Measurements from ENCODE around the gene GIPC1. TPM values are rescaled to one million over a fixed set of nuclear protein-coding genes. Genes with fewer than 3 reads are reported as not detected.
"Not testable (repeated sequence)": the region's sequence is repeated elsewhere in the genome, so short reads cannot be mapped to it uniquely, and the experiment has no call there.

GIPC1 gene
- total RNA-seq, 2 donors from 2014 or later, result 23.4 to 44.9 TPM

DNA sequence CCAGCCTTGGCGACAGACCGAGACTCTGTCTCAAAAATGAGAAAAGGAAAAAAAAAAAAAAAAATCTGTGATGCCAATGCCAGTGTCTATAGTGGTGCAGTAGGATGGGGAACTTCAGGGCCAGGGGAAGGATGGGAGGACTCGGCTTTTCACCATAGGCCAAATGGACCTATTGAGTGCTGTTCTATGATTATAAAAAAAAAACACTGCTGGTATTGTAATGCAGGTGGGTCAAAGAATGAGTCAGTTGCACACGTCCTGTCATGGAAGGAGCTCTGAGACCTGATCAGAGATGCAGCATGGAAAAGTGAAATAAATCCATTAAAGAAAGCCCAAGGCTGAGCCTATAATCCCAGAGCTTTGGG is 15.3 kb upstream of the GIPC1 start:
- no peaks in the 10 kb centered on the region for H3K27me3 Mint-ChIP-seq
- peak overlapping the region; percentile 44 for H3K4me3 Mint-ChIP-seq
- H3K9me3 Mint-ChIP-seq, result no peaks in the 10 kb centered on the region
- peaks cover 32% of the 10 kb centered on the region for H3K36me3 Mint-ChIP-seq (ENCODE audit: low read depth)
- H3K4me1 Mint-ChIP-seq, result peaks cover 30% of the 10 kb centered on the region
- ATAC-seq (replicated peaks), result no peak
- H3K27ac Mint-ChIP-seq, result peak overlapping the region; percentile 66

DNA sequence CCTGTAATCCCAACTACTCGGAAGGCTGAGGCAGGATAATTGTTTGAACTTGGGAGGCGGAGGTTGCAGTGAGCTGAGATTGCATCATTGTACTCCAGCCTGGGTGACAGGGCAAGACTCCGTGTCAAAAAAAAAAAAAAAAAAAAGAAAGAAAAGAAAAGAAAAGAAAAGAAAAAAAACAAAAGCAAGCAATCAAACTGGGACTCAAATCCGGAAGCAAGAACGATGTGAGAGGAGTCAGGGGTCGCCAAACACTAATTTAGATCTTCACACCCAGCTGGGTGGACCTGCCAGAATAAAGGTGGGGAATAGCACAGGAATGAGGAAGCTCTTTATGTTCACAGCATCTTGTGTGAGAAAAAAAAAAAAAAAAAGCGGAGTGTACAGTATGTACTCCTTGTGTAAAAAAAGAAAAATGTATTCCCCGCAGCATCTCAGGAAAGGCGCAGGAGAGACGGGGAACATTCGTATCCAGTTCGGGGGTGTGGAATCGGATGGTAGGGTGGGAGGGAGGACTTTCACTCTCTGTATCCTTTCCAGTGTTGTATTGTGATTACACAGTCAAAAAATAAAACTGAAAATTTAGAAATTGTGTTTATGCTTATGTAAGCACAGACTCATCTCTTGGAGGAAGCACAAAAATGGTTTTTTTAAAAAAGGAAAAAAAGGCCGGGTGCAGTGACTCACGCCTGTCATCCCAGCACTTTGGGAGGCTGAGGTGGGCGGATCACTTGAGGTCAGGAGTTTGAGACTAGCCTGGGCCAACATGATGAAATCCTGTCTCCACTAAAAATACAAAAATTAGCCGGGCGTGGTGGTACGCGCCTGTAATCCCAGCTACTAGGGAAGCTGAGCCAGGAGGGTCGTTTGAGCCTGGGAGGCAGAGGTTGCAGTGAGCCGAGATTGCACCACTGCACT is 14.6 kb upstream of the GIPC1 start:
- ATAC-seq (replicated peaks), result peak; percentile 54
- peaks cover 26% of the 10 kb centered on the region for H3K36me3 Mint-ChIP-seq (ENCODE audit: low read depth)

DNA sequence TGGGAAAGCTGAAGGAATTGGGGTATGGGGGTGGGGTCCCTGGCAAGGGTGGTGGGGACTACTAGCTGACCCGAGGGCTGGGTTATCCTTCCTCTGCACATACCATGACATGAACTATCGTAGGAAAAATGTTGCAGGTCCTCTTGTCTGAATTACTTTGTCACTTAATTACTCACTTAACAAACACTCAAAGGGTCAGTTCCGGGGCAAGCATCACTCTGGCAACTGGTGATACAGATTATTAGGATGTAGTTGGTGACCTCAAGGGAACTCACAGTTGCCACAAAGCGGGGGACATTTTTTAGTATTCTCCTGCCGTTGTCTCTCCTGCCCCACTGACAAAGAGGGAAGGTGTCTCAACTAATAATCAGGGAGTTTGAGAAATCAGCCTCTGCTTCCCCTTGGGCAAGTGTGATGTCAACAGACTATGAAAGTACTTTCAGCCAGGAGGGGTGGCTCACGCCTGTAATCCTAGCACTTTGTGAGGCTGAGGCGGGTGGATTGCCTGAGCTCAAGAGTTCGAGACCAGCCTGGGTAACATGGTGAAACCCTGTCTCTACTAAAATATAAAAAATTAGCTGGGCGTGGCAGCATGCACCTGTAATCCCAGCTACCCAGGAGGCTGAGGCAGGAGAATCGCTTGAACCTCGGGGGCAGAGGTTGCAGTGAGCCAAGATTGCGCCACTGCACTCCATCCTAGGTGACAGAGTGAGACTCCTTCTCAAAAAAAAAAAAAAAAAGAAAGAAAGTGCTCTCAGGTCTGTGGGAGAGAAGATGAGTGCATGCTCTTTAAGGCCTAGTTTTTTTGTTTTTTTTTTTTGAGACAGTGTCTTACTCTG is 12.0 kb upstream of the GIPC1 start:
- no peak for ATAC-seq (replicated peaks)
- peaks cover 25% of the 10 kb centered on the region for H3K4me1 Mint-ChIP-seq
- H3K27ac Mint-ChIP-seq, result peak overlapping the region; percentile 66
- peak overlapping the region; percentile 46 for H3K4me3 Mint-ChIP-seq
- no peaks in the 10 kb centered on the region for H3K27me3 Mint-ChIP-seq
- H3K36me3 Mint-ChIP-seq (ENCODE audit: low read depth), result no peaks in the 10 kb centered on the region
- no peaks in the 10 kb centered on the region for H3K9me3 Mint-ChIP-seq

More for the DNA sequence above, 14.6 kb upstream of the GIPC1 start:
- Mint-ChIP-seq H3K4me1 (peaks cover 28% of the 10 kb centered on the region), H3K27ac (peak overlapping the region; percentile 66), H3K27me3 (no peaks in the 10 kb centered on the region), H3K9me3 (no peaks in the 10 kb centered on the region), H3K4me3 (peak overlapping the region; percentile 44)

- Mint-ChIP-seq H3K27me3 (no peaks in the 10 kb centered on the region), H3K4me1 (peaks cover 18% of the 10 kb centered on the region), H3K27ac (peak overlapping the region; percentile 70), H3K4me3 (peak overlapping the region; percentile 46), H3K36me3 (ENCODE audit: low read depth) (no peaks in the 10 kb centered on the region), H3K9me3 (no peaks in the 10 kb centered on the region)
- ATAC-seq (replicated peaks), result peak; percentile 83
Observed at GRCh38 chr19:14505488-14506239, 9.7 kb upstream of the GIPC1 start.

DNA sequence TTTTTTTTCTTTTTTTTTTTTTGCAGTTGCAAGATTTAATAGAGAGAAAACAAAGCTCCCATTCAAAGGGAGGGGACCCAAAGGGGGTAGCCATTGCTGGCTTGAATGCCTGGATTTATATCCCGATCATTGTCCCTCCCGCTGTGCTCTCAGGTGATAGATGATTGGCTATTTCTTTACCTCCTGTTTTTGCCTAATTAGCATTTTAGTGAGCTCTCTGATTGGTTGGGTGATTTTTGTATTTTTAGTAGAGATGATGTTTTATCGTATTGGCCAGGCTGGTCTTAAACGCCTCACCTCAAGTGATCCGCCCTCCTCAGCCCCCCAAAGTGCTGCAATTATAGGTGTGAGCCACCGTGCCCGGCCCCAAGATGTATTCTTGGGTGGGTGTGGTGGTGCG is 8.6 kb upstream of the GIPC1 start:
- not testable (repeated sequence) for ATAC-seq (replicated peaks); H3K27me3 Mint-ChIP-seq; H3K9me3 Mint-ChIP-seq; H3K4me3 Mint-ChIP-seq; H3K27ac Mint-ChIP-seq; H3K36me3 Mint-ChIP-seq (ENCODE audit: low read depth)
- peaks cover 18% of the 10 kb centered on the region for H3K4me1 Mint-ChIP-seq

DNA sequence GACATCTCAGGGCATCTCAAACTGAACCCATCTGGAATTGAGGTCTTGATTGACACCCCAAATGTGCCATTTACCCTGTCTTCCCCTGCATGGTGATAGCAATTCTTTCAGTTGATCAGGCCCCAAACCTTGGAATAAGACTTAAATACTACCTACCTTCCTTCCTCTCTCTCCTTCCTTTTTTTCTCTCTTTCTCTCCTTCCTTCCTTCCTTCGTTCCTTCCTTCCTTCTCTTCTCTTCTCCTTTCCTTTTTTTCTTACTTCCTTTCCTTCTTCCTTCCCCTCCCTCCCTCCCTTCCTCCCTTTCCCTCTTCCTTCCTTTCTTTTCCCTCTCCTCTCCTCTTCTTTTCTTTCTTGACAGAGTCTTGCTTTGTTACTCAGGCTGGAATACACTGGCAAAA is 7.4 kb upstream of the GIPC1 start:
- no peak for ATAC-seq (replicated peaks)
- Mint-ChIP-seq H3K9me3 (no peaks in the 10 kb centered on the region), H3K4me1 (peaks cover 18% of the 10 kb centered on the region), H3K4me3 (no peak overlapping the region), H3K36me3 (ENCODE audit: low read depth) (no peaks in the 10 kb centered on the region), H3K27me3 (no peaks in the 10 kb centered on the region), H3K27ac (peak overlapping the region; percentile 23)

DNA sequence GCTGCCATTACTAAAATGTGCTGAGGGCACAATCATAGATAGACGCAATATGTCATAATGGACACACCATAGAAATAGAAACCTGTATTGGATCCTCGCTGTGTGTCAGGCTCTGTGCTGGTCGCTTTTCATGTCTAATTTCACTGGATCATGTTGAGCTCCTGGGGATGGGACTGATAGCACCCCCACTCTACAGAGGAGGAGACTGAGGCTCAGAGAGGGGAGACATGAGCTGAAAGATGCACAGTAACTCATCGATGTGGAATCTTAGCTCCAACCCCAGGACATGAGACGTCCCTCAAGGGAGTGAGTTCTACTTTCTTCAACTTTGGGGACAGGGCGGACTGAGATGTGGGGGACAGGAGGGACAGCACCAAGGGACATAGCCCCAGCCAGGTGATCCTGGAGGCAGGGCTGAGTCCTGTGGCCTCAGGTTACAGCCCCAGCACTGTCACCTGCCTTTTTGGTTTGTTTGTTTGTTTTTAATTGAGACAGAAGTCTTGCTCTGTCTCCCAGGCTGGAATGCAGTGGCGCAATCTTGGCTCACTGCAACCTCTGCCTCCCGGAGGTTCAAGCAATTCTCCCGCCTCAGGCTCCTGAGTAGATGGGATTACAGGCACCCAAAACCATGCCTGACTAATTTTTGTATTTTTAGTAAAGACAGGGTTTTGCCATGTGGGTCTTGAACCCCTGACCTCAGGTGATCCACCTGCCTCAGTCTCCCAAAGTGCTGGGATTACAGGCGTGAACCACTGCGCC is 6.6 kb upstream of the GIPC1 start:
- Mint-ChIP-seq H3K9me3 (no peaks in the 10 kb centered on the region), H3K4me3 (no peak overlapping the region), H3K27me3 (no peaks in the 10 kb centered on the region), H3K4me1 (peaks cover 14% of the 10 kb centered on the region), H3K27ac (no peak overlapping the region), H3K36me3 (ENCODE audit: low read depth) (no peaks in the 10 kb centered on the region)
- ATAC-seq (replicated peaks), result no peak

DNA sequence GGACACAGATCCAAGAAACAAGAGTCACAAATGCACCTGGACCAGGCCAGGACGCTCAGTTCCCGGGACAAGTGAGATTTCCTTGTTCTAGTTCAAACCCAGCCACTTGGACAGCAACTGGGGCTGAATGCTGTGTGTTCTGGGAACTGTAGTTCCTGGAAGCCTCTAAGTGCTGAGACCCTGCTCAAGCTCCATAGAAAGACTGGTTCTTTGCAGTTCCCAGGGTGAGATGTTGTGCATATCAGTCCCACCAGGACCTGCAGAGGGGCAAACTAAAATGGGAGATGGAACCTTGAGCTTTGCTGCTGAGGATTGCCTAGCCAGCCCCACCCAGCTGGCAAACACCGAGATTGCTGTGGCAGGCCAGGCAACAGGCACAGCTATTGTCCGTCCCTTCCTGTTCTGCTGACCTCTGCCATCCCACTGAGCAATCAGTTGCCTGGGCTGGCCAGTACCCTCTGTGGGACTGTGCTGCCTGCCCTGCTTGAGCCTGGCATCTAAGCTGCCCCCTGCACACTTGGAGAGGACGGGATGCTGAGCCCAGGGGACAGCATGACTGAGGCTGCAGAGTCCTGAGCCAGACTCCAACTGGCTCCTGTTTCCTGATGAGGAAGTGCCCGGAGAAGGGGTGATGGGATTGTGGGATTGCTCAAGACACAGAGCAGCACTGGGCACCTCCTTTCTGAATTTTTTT is 1.4 kb upstream of the GIPC1 start:
- Mint-ChIP-seq H3K27me3 (no peaks in the 10 kb centered on the region), H3K9me3 (no peaks in the 10 kb centered on the region), H3K27ac (no peak overlapping the region), H3K4me3 (peak overlapping the region; percentile 81), H3K36me3 (ENCODE audit: low read depth) (peaks cover 7% of the 10 kb centered on the region), H3K4me1 (peaks cover 13% of the 10 kb centered on the region)
- no peak for ATAC-seq (replicated peaks)

DNA sequence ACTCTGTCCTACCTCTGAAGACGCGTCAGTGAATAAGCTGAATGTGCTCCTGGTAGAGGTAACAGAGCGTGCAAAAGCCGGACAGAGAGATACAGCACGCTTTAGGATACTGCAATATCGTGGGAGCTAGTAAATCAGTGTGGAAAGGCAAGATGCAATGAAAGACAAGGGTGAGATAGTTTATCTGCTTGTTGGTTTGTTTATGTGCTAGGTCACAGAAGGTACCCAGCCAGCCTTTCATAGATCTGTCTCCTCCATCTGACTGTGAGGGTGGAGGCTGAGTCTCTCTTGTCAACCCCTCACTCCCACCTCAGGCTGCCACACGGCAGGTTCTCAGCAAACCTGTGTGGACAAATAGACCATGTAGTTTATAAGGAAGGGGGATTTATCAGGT is 904 bp upstream of the GIPC1 start:
- Mint-ChIP-seq H3K27me3 (no peaks in the 10 kb centered on the region), H3K9me3 (no peaks in the 10 kb centered on the region)

GRCh38 chr19:14495672-14496028 is 277 bp downstream of the GIPC1 start:
- Mint-ChIP-seq H3K27me3 (no peaks in the 10 kb centered on the region), H3K4me1 (peaks cover 13% of the 10 kb centered on the region), H3K27ac (peak overlapping the region; percentile 80), H3K9me3 (no peaks in the 10 kb centered on the region), H3K4me3 (peak overlapping the region; percentile 81), H3K36me3 (ENCODE audit: low read depth) (peaks cover 18% of the 10 kb centered on the region)
- no peak for ATAC-seq (replicated peaks)

More for the DNA sequence above, 904 bp upstream of the GIPC1 start:
- Mint-ChIP-seq H3K27ac (peak overlapping the region; percentile 12), H3K4me3 (peak overlapping the region; percentile 81), H3K4me1 (peaks cover 13% of the 10 kb centered on the region), H3K36me3 (ENCODE audit: low read depth) (peaks cover 10% of the 10 kb centered on the region)
- no peak for ATAC-seq (replicated peaks)

DNA sequence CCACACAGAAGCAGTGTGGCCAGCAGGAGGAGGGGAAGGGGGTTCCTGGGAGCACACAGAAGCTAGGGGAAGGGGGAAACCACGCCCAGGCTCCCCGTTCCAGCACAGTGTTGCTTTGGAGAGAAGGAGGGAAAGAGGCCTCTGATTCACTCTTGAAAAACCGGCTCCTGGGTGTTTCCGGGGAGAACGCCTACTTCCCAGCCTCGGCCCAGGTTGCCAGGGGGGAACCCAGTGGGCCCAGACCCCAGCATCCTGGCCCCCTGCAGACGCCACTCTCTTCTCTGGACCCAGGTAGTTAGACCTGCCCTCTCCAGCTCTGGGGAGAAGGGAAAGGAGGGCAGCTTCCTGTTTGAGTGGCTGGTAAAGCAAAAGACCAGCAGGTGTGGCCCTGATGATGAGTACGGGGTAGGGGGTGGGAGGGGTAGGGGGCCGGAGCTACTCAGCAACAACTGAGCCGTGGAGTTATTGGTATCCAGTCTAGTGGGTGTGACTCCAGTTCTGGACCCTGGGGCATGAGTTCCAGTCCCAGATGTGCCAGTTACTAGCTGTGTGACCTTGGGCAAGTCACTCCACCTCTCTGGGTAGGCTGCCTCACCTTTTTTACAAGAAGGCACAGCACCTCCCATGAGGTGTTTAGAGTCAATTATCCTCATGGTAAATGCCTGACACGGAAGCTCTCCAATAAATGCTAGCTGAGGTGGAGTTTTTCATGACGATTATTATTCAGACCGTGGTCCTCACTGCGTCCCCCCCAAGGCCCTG is 836 bp downstream of the GIPC1 start:
- Mint-ChIP-seq H3K4me3 (peak overlapping the region; percentile 81), H3K4me1 (peaks cover 13% of the 10 kb centered on the region), H3K27me3 (no peaks in the 10 kb centered on the region), H3K9me3 (no peaks in the 10 kb centered on the region), H3K27ac (peak overlapping the region; percentile 80), H3K36me3 (ENCODE audit: low read depth) (peaks cover 18% of the 10 kb centered on the region)
- no peak for ATAC-seq (replicated peaks)

- no peaks in the 10 kb centered on the region for H3K9me3 Mint-ChIP-seq
- H3K4me3 Mint-ChIP-seq, result peak overlapping the region; percentile 81
- H3K4me1 Mint-ChIP-seq, result peaks cover 13% of the 10 kb centered on the region
- no peak for ATAC-seq (replicated peaks)
- H3K27me3 Mint-ChIP-seq, result no peaks in the 10 kb centered on the region
- H3K36me3 Mint-ChIP-seq (ENCODE audit: low read depth), result peaks cover 24% of the 10 kb centered on the region
- peak overlapping the region; percentile 80 for H3K27ac Mint-ChIP-seq
Observed at GRCh38 chr19:14494411-14494810, 1.5 kb downstream of the GIPC1 start.
